Head of caudate nucleus (tissue), 42 donors: ENCODE results near the gene YTHDF1.
A peak's percentile ranks its signal among the peaks of the same experiment; 100 is the strongest.
"Not testable (repeated sequence)": the region's sequence is repeated elsewhere in the genome, so short reads cannot be mapped to it uniquely, and the experiment has no call there.

ENCODE experiments used
- DNase-seq, 42 donors: peaks; one replicate each; pipeline versions ENCODE4 v3.0.0 to v3.0.0-alpha.2; 2020 to 2021; ENCODE audit warnings: mixed read lengths in 7 of 42
- intact Hi-C: fragments of 100-400 bp; cut with DNase I; formaldehyde crosslinking; loops from one replicate; pipeline ENCODE4 v1.15.0; 2022

YTHDF1 gene

DNA sequence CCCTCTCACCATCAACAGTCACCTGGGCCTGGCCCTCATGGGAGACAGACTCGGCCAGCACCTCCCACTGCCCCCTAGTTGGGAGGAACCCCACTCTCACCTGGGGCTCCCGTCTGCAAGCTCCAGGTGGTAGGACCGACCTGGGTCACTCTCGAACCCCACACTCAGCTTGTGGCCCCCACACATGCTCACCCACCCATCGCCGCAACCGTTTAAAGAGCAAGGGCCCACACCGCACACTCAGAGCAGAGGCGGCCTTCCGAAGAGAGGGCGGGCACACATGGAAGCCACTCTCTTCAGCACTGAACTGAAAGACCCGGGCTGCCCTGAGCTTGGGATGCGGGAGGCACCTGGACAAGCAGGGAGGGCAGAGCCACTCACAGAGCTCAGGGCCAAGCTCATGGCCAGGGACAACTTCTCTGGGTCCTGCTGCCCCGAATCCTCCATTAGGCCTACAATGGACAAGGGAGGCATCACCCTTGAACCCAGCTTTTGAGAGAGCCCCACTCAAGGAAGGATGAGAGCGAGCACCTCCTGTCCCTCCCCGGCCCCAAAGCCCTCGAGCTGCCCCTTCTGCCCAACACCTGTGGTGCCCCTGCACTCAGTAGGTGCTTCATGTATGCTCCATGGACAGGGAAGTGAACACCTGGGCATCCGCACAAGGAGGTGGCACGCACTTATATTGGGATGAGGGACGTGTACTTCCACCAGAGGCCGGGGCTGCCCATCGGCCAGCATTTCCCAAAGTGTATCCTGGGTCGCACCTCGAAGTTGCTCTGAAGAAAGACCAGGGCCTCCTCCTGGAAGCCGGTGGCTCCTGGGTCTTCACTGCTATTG is 50.4 kb downstream of the YTHDF1 start:
- DNase-seq = peak in 1 of 42 donors; percentile 2
- intact Hi-C loops = loop anchor here (5.0 kb wide), 1 partner anchor 113 kb away; no protein-coding TSS in a partner anchor

DNA sequence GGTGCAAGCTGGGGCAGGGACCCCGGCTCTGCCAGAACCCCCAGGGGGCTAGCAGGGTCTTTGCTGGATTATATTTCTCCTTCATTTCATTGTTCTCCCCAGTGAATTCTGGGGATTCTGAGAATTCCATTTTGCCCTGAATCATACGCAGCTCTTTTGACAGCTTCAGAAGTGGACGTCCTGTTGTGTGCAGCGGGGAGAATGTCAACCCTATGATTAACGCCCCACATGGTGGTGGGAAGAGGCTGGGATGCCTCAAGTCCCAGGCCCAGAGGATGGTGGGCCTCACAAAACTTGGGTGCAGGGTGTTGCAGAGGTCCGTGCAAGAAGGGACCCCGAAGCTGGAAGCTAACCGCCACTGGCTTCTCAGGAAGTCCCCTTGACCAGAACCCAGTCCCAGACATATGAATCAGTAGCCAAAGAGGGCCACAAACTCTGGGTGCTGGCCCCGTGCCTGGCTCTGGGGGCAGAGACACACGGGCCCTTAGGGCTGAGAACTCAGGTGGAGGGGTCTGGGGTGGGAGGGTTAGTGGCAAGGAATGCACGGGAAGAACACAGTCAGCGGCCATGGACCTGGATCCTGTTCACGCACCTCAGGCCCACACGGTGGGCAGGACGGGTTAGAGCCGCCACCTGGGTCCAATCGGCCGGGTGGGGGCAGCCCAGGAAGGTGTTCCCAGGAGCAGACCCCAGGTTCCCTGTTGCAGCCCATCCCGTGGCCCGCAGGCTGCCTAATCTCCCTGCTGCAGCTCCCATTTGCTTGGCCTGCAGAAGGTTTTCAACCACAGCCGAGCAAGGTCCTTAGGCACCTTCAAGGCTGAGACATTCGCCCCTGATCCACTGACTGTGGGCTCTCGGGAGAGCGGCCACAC is 51.2 kb downstream of the YTHDF1 start:
- DNase-seq = no peak
- intact Hi-C loops = loop anchor here (5.0 kb wide), 1 partner anchor 112 kb away; no protein-coding TSS in a partner anchor

DNA sequence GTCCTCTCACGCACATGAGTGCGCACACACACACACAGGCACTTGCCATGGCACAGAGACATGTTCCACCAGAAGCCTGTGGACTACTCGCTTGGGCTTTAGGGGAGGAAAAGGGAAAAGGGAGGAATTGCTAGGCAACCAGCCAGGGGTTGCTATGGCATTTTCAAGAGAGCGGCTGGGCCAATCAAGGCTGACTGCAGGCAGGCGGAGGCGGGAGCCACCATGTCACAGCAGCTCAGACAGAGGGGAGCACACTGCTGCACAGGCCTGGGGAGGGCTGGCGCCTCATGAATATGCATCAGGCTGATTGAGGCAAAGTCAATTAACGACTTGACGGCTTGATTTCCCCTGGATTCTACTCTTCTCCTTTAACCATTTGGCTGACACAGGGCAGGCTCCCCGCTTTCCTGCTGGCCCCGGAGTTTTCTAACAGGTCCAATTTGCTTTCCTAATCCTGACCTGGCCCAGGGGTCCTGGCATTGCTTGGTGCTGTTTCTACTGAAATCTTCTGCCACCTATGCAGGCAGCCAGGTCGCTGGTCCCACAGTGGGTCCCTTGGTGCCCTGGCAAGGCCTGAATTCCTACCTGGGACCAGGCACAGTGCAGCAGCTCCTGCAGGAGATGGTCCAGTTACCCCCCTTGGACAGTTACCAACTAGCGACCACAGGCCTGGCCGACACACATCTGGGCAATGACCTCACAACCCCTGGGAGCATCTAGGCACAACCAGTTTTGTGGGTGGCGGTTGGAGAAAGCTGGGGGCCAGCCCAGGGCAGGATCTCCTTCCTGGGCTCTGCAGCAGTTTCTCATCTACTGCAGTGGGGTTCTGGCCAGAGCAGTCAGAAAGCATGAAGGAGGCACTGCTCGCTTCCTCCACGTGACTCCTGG is 52.1 kb downstream of the YTHDF1 start:
- DNase-seq = peak; percentile 51 to 97 (median 84)
- intact Hi-C loops = no loop called here

DNA sequence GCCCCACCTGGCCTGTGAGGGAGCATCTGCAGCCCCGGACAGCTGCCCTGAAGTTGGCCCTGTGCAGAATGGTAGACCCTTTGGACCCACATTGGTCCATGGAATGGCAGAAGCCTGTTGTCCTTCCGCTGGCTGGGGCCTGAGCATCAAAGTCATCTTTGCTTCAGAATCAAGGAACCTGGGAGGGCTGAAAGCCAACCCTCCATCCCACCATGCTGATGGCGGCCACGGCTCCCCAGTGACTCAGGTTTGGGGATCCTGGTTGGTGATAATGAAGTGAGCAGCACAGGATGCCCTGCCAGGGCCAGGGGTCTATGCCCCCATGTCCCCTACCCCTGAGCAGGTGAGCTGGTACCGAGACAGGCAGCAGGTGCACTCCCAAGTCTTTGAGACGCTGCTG is 52.8 kb downstream of the YTHDF1 start:
- no peak for DNase-seq
- intact Hi-C loops = no loop called here

DNA sequence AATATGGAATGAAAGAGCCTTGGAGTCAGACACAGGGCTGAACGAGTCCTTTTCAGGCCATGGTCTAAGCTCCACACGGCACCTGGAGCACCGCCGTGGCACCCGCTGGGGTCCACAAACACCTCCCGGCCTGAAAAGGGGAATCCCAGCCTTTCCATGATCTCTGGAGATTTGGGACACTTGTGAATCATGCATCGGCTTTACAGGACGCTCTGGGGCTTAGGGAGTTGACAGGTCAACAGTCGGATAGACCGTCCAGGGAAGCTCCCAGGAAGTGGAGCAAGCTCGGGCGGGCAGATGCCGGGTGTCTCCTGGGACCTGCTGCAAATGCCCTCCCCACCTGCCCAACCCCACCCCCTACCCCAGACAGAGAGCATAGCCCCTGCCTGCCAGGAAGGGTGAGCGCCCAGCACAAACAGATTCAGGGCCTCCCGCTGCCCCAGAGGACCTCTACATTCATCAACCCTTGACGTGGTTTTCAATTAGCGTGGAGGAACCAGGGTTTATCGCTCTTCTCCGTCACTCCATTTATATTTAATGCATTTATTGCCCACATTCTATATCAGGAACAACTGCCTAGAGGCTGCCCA is 53.6 kb downstream of the YTHDF1 start:
- DNase-seq = no peak

DNA sequence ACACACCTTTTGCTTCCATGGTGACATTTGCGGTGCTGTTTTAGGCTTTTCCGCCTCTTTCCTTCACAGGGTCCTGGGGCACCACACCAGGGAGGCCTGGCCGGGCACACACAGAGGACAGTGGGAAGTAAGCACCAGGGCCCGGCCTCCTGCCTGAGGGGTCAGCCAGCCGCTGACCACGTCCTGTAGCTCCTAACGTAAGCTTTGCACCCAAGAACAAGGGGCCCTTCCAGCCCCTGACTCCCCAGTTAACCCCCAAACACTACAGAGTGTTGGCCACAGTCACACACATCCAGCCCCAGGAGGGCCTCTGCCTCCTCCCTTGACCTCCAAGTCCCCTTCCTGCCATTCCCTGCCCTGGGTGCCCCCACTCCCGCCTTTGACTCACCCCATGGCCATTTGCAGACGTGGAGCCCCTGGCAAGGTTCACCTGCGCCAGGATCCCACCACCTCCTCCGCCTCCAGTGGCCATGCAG is 54.7 kb downstream of the YTHDF1 start:
- DNase-seq = no peak
- intact Hi-C loops = no loop called here

More for the DNA sequence above, 53.6 kb downstream of the YTHDF1 start:
- intact Hi-C loops = no loop called here

DNA sequence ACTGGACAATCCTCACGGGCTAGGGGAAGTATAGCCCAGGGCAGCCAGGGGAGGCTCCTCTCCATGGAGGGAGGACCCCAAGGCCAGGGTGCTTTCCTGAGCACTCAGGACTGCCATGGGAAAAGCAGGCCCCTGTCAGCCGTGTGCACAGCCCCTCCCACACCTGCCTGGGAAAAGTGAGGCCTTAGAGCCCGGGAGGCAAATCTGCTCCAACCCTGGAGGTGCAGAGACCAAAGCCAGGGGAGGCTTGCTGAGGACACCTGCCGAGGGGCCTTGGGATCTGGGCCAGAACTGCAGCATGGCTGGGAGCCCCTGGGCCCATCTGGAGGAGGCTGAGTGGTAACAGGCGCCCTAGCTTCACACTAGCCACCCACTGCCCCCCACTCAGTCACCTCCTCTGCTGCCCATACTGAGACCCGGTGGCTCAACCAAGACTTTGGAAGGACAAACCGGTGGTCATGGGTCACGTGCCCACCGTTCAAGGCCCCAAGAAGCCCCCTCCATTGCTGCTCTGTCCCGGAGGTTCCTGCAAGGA is 55.2 kb downstream of the YTHDF1 start:
- intact Hi-C loops = no loop called here
- no peak for DNase-seq

DNA sequence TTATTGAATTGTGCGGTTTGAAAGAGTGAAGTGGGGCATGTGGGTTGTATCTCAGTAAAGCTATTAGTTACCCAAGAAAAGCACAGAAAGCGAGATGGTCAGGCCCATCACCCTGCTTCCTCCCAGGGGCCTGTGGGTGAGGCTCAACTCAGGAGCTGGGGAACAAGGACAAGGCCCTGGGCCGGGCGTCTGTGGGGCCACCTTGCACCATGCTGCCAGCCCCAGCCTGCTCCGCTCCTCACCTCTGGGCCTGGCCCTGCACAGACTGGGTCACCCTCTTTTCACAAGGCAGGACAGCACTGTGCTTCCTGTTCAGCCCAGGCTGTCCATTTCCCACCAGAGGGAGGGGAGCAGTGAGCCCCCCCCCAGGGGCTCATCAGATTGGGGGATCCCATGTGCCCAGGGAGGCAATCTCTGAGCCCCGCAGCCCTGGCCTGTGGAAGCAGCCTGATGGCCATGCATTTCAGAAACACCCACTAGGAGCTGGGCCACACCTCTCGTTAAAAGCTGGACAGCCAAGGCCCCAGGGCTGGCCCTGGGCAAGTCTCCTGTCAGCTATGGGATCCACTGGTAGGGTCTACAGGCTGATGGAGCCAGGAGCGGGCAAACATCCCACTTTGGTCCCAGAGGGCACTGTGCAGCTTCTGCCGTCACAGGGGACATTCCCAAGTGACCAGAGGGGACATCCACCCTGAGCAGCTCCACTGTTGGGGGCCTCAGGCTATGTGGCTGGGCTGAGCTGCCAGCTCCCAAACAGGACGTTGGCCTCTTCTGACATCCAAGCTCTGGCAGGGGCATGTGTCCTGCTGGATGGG is 55.9 kb downstream of the YTHDF1 start:
- peak in 2 of 42 donors; percentile 3 to 8 for DNase-seq
- intact Hi-C loops = no loop called here

DNA sequence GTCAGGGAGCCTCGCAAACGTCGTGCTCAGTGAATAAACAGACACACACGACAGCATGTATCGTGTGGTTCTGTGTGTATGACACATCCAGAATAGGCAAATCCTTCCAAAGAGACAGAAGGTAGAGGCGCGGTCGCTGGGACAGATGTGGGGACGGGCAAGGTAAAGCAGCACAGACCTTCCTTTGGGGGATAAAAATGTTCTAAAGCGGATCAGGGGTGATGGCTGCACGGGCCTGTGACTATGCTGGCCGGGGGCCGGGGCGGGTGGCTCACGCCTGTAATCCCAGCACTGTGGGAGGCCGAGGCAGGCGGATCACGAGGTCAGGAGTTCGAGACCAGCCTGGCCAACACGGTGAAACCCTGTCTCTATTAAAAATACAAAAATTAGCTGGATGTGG is 56.7 kb downstream of the YTHDF1 start:
- intact Hi-C loops, DNase-seq: not testable (repeated sequence)

DNA sequence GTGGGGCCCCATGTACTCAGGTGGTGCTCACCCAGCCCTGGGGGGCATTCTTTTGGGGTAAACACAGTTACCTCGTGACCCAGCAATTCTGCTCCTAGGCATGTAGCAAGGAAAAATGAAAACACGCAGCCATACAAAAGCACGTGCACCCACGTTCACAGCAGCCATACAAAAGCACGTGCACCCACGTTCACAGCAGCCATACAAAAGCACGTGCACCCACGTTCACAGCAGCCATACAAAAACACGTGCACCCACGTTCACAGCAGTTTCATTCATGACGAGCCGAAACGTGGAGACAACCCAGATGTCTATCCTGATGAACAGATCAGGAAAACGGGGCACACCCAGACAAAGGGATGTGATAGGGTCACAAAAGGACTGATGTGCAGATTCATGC is 57.1 kb downstream of the YTHDF1 start:
- intact Hi-C loops = no loop called here
- DNase-seq = peak in 2 of 42 donors; percentile 5 to 6

DNA sequence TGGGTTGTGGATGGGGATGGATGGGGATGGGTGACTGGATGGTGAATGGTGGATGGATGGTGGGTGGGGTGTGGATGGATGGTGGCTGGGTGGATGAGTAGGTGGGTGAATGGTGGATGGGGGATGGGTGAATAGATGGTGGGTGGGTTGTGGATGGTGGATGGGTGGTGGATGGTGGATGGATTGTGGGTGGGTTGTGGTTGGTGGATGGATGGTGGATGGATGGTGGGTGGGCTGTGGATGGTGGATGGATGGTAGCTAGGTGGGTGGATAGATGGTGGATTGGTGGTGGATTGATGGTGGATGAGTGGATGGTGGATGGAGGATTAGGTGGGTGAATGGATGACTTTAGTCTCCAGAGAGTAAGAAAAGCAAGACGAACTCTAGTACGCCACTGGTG is 57.6 kb downstream of the YTHDF1 start:
- DNase-seq = no peak
- intact Hi-C loops = no loop called here

DNA sequence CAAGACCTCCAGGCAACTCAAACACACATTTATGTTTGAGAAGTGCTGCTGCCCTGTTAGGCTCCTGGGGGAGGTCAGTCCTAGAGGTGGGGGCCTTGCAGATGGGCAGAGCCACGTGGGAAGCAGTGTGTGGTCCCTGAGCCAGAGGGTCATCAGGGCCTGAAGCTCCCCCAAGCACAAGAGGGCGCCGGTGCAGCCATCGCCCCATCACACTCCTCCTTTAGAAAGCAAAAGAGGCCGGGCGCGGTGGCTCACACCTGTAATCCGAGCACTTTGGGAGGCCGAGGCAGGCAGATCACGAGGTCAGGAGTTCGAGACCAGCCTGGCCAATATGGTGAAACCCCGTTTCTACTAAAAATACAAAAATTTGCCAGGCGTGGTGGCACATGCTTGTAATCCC is 58.5 kb downstream of the YTHDF1 start:
- intact Hi-C loops = not testable (repeated sequence)
- peak in 2 of 42 donors; percentile 2 to 5 for DNase-seq

DNA sequence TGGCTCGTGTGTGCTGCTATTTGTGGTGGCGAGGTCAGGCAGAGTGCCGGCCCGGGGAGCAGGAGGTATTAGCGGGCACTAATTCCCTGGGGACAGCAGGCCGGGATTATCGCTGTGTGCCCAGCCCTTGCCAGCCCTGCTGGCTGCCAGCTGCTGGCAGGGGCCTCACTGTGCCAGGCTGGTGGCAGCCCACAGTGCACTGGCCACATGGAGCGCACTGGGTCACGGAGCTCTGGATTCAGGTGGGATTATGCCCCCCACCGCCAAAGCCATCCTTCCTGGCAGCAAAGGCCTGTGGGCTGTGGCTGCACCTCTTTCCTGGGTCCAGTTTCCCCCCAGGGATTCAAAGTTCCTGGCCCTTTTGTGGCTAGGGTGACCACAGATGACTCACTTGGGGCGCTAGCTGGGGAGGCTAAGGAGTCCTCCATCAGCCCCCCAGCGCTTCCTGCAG is 59.7 kb downstream of the YTHDF1 start:
- intact Hi-C loops = no loop called here

DNA sequence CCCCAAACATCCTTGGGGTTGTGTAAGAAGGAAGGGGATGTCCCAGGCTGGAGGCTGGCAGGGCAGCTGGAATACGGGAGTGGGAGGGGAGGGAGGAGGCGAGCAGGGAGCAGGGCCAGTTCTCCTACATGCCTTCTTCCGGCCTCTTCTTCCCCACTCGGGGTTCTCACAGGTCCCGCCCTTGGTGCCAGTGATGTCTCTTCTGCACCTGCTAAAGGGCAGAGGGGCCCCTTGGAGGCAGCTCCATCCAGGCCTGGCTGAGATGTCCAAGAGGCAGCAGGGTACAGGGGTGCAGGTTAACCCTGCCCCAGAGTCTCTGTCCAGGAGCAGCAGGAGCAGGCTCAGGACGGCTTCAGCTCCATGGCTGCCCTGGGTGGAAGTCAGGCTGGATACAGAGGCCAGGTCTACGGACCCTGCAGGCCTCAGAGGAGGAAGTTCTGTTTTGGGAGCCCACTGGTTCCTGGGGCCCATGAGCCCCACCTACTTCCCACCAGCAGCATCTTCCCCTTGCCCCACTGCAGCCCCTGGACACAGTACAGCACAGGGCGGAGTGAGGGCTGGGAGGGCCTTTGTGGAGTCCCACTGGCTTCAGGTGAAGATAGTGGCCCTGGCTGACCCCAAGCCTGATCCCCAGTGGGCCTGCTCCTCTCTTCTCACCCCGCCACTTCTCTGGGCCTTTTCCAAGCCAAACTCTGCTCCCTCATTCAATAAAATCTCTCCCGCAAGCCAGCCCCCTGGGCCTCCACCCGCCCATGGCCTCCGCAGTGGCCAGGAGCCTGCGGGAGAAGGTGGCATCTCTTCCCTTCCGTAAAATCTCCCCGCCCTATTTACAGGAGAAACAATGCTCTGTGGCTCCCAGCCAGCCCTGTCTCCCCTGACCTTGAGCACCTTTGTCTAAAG is 60.4 kb downstream of the YTHDF1 start:
- intact Hi-C loops = no loop called here
- peak in 2 of 42 donors; percentile 4 for DNase-seq

More for the DNA sequence above, 59.7 kb downstream of the YTHDF1 start:
- DNase-seq = peak in 2 of 42 donors; percentile 1 to 4

DNA sequence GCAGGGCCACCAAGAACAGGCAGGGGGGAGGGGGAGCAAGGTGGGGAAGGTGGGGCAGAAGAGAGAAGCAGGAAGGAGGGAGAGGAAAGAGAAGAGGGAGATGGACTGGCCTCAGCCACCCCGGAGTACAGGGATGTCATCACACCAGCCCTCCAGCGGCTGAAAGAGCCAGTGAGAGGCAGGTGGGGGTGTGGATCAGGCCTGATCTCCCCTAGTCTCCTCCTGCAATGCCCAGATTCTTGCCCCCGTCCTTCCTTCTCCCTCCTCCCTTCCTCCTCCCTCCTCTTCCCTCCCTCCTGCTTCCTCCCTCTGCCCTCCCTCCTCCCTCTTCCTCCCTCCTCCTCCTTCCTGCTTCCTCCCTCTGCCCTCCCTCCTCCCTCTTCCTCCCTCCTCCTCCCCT is 61.5 kb downstream of the YTHDF1 start:
- DNase-seq = peak in 2 of 42 donors; percentile 2 to 4
- intact Hi-C loops = no loop called here
